Measurements from ENCODE around the gene ARHGEF28.

ARHGEF28 gene

DNA sequence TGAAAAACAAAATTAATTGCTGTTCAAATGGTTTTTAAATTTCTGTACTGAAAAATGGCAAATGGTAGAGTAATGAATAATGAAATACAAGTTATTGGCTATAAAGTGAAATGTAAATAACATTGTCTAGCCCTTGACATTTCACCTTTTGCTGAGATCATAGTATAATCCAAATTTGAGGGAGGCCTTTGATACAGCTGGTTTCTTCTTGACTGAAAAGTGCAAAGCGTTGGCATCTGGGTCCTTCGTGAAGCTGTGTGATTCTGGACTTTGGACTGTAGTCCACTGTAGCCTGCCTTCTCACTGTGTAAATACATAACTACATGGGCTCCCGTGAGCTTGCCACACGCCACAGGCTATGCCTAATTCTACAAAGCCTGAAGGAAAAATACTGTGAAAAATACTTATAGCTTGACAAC, 52.3 kb downstream of the ARHGEF28 start:
- Histone ChIP-seq H3K36me3 (ENCODE audit: control insufficient read depth, insufficient read depth, low read length) (no peaks in the 10 kb centered on the region), H3K4me3 (ENCODE audit: low read depth, low read length) (no peak overlapping the region), H3K9me3 (ENCODE audit: control insufficient read depth, insufficient read depth, low read length) (no peaks in the 10 kb centered on the region), H3K9ac (ENCODE audit: low read depth, low read length) (no peak overlapping the region), H3K4me1 (ENCODE audit: control insufficient read depth, insufficient read depth, low read length) (peaks cover under 1% of the 10 kb centered on the region; the same call in 1 of the 2 replicates), H3K27ac (ENCODE audit: low read depth, low read length) (no peak overlapping the region), H3K27me3 (ENCODE audit: control insufficient read depth, insufficient read depth, low read length) (no peaks in the 10 kb centered on the region)

- H3K9me3 ChIP-seq (ENCODE audit: control insufficient read depth, insufficient read depth, low read length): no peaks in the 10 kb centered on the region
Measured at GRCh38 chr5:73678807-73679206, 52.8 kb downstream of the ARHGEF28 start.

GRCh38 chr5:73682176-73682575, 56.2 kb downstream of the ARHGEF28 start:
- no peak overlapping the region for H3K9ac ChIP-seq (ENCODE audit: low read depth, low read length)
- H3K4me1 ChIP-seq (ENCODE audit: control insufficient read depth, insufficient read depth, low read length): no peaks in the 10 kb centered on the region
- no peak overlapping the region for H3K27ac ChIP-seq (ENCODE audit: low read depth, low read length)
- no peak overlapping the region for H3K4me3 ChIP-seq (ENCODE audit: low read depth, low read length)
- no peaks in the 10 kb centered on the region for H3K27me3 ChIP-seq (ENCODE audit: control insufficient read depth, insufficient read depth, low read length)
- H3K36me3 ChIP-seq (ENCODE audit: control insufficient read depth, insufficient read depth, low read length): no peaks in the 10 kb centered on the region
- H3K9me3 ChIP-seq (ENCODE audit: control insufficient read depth, insufficient read depth, low read length): no peaks in the 10 kb centered on the region

More at GRCh38 chr5:73678807-73679206, 52.8 kb downstream of the ARHGEF28 start:
- H3K4me1 ChIP-seq (ENCODE audit: control insufficient read depth, insufficient read depth, low read length): no peaks in the 10 kb centered on the region
- no peak overlapping the region for H3K27ac ChIP-seq (ENCODE audit: low read depth, low read length)
- no peak overlapping the region for H3K4me3 ChIP-seq (ENCODE audit: low read depth, low read length)
- no peaks in the 10 kb centered on the region for H3K27me3 ChIP-seq (ENCODE audit: control insufficient read depth, insufficient read depth, low read length)
- H3K9ac ChIP-seq (ENCODE audit: low read depth, low read length): no peak overlapping the region
- H3K36me3 ChIP-seq (ENCODE audit: control insufficient read depth, insufficient read depth, low read length): no peaks in the 10 kb centered on the region

- Histone ChIP-seq H3K27me3 (ENCODE audit: control insufficient read depth, insufficient read depth, low read length) (no peaks in the 10 kb centered on the region), H3K27ac (ENCODE audit: low read depth, low read length) (no peak overlapping the region), H3K9ac (ENCODE audit: low read depth, low read length) (no peak overlapping the region), H3K4me1 (ENCODE audit: control insufficient read depth, insufficient read depth, low read length) (no peaks in the 10 kb centered on the region), H3K36me3 (ENCODE audit: control insufficient read depth, insufficient read depth, low read length) (no peaks in the 10 kb centered on the region), H3K9me3 (ENCODE audit: control insufficient read depth, insufficient read depth, low read length) (no peaks in the 10 kb centered on the region), H3K4me3 (ENCODE audit: low read depth, low read length) (no peak overlapping the region)
Measured at GRCh38 chr5:73684691-73685090, 58.7 kb downstream of the ARHGEF28 start.

DNA sequence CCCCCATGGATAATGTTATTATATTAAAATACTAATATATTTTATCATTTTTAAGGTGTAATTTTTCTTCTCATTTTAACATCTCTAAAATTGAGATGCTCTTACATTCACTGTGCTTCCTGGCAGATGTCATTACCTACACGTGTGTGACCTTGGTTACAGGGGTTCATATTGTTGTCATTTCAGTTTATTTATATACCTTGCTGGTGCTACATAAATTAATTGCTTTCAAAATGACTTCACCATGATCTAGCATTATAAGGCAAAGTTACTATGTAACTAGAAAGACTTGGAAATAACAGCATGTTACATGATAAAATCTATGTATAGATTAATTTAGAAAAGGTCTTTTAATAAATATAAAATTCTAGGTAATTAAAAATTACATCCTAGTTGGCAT, 60.9 kb downstream of the ARHGEF28 start:
- H3K9ac ChIP-seq (ENCODE audit: low read depth, low read length): no peak overlapping the region
- no peaks in the 10 kb centered on the region for H3K27me3 ChIP-seq (ENCODE audit: control insufficient read depth, insufficient read depth, low read length)
- no peak overlapping the region for H3K27ac ChIP-seq (ENCODE audit: low read depth, low read length)
- no peaks in the 10 kb centered on the region for H3K36me3 ChIP-seq (ENCODE audit: control insufficient read depth, insufficient read depth, low read length)
- no peaks in the 10 kb centered on the region for H3K4me1 ChIP-seq (ENCODE audit: control insufficient read depth, insufficient read depth, low read length)
- H3K9me3 ChIP-seq (ENCODE audit: control insufficient read depth, insufficient read depth, low read length): no peaks in the 10 kb centered on the region
- H3K4me3 ChIP-seq (ENCODE audit: low read depth, low read length): no peak overlapping the region

DNA sequence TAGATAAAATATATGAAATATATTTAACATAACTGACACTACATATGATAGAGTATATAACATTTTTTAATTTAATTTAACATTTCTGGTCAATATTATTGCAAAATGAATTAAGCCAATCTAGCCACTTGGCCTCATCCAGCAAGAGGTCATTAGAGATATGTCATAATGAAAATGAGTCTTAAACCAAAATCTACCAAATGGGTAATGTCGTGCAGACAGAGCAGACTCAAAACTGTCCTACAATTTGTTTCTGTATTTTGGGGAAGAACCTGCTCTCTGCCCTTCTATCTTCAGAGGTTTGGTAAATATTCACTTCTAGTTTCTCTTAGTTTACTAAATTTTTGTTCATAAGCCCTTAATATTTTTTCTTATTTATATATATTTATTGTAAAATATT, 61.4 kb downstream of the ARHGEF28 start:
- Histone ChIP-seq H3K27me3 (ENCODE audit: control insufficient read depth, insufficient read depth, low read length) (no peaks in the 10 kb centered on the region), H3K9ac (ENCODE audit: low read depth, low read length) (no peak overlapping the region), H3K9me3 (ENCODE audit: control insufficient read depth, insufficient read depth, low read length) (no peaks in the 10 kb centered on the region), H3K36me3 (ENCODE audit: control insufficient read depth, insufficient read depth, low read length) (no peaks in the 10 kb centered on the region), H3K4me1 (ENCODE audit: control insufficient read depth, insufficient read depth, low read length) (peaks cover 1% of the 10 kb centered on the region; the same call in 1 of the 2 replicates), H3K4me3 (ENCODE audit: low read depth, low read length) (no peak overlapping the region), H3K27ac (ENCODE audit: low read depth, low read length) (no peak overlapping the region)

GRCh38 chr5:73690015-73690414, 64.0 kb downstream of the ARHGEF28 start:
- Histone ChIP-seq H3K36me3 (ENCODE audit: control insufficient read depth, insufficient read depth, low read length) (no peaks in the 10 kb centered on the region), H3K27ac (ENCODE audit: low read depth, low read length) (no peak overlapping the region), H3K9me3 (ENCODE audit: control insufficient read depth, insufficient read depth, low read length) (no peaks in the 10 kb centered on the region), H3K27me3 (ENCODE audit: control insufficient read depth, insufficient read depth, low read length) (no peaks in the 10 kb centered on the region), H3K9ac (ENCODE audit: low read depth, low read length) (no peak overlapping the region), H3K4me3 (ENCODE audit: low read depth, low read length) (no peak overlapping the region), H3K4me1 (ENCODE audit: control insufficient read depth, insufficient read depth, low read length) (peaks cover 26% of the 10 kb centered on the region)

DNA sequence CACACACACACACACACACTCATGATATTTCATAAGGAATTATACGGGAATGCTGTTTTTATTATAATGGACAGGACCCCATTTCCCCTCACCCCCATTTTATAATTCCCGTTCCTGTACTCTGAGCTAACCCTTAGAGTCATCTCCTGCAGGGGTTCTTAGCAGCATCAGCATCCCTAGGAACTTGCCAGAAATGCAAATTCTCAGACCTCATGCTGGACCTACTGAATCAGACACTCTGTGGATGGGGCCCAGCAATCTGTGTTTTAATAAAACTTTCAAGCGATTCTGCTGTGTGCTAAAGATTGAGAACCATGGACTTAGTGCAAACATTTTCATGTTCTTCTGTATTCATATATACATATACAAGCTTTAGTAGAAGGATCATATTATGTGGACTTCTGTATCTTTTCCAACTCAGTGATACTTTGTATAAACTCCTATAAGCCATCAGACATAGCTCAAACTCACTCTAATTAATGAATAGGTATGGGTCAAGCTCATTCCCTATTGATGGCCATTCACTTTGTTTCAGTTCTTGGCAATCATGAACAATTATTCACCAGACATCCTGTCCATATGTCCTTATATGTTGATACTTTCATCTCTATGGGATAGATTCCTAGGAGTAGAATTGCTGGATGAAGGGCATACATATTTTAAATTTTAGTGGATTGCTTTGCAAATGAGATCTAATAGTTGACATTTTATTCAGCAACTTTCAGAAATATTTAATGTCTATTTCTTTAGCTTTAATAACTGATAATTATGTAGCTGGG, 65.5 kb downstream of the ARHGEF28 start:
- no peak overlapping the region for H3K9ac ChIP-seq (ENCODE audit: low read depth, low read length)
- no peaks in the 10 kb centered on the region for H3K27me3 ChIP-seq (ENCODE audit: control insufficient read depth, insufficient read depth, low read length)
- no peak overlapping the region for H3K27ac ChIP-seq (ENCODE audit: low read depth, low read length)
- H3K9me3 ChIP-seq (ENCODE audit: control insufficient read depth, insufficient read depth, low read length): no peaks in the 10 kb centered on the region
- no peak overlapping the region for H3K4me3 ChIP-seq (ENCODE audit: low read depth, low read length)
- peaks cover 28% of the 10 kb centered on the region for H3K4me1 ChIP-seq (ENCODE audit: control insufficient read depth, insufficient read depth, low read length)
- H3K36me3 ChIP-seq (ENCODE audit: control insufficient read depth, insufficient read depth, low read length): no peaks in the 10 kb centered on the region

- no peaks in the 10 kb centered on the region for H3K27me3 ChIP-seq (ENCODE audit: control insufficient read depth, insufficient read depth, low read length)
- H3K27ac ChIP-seq (ENCODE audit: low read depth, low read length): no peak overlapping the region
- no peaks in the 10 kb centered on the region for H3K36me3 ChIP-seq (ENCODE audit: control insufficient read depth, insufficient read depth, low read length)
- no peak overlapping the region for H3K4me3 ChIP-seq (ENCODE audit: low read depth, low read length)
- no peaks in the 10 kb centered on the region for H3K9me3 ChIP-seq (ENCODE audit: control insufficient read depth, insufficient read depth, low read length)
- peaks cover 28% of the 10 kb centered on the region for H3K4me1 ChIP-seq (ENCODE audit: control insufficient read depth, insufficient read depth, low read length)
- no peak overlapping the region for H3K9ac ChIP-seq (ENCODE audit: low read depth, low read length)
Measured at GRCh38 chr5:73692166-73692640, 66.2 kb downstream of the ARHGEF28 start.

GRCh38 chr5:73692981-73693380, 67.0 kb downstream of the ARHGEF28 start:
- Histone ChIP-seq H3K36me3 (ENCODE audit: control insufficient read depth, insufficient read depth, low read length) (no peaks in the 10 kb centered on the region), H3K27me3 (ENCODE audit: control insufficient read depth, insufficient read depth, low read length) (no peaks in the 10 kb centered on the region), H3K9ac (ENCODE audit: low read depth, low read length) (no peak overlapping the region), H3K9me3 (ENCODE audit: control insufficient read depth, insufficient read depth, low read length) (no peaks in the 10 kb centered on the region), H3K27ac (ENCODE audit: low read depth, low read length) (peak overlapping the region; percentile 17), H3K4me3 (ENCODE audit: low read depth, low read length) (no peak overlapping the region), H3K4me1 (ENCODE audit: control insufficient read depth, insufficient read depth, low read length) (peaks cover 28% of the 10 kb centered on the region)

GRCh38 chr5:73693573-73694061, 67.6 kb downstream of the ARHGEF28 start:
- H3K27ac ChIP-seq (ENCODE audit: low read depth, low read length): peak overlapping the region; percentile 71

More at GRCh38 chr5:73693573-73694061, 67.6 kb downstream of the ARHGEF28 start:
- Histone ChIP-seq H3K27me3 (ENCODE audit: control insufficient read depth, insufficient read depth, low read length) (no peaks in the 10 kb centered on the region), H3K36me3 (ENCODE audit: control insufficient read depth, insufficient read depth, low read length) (no peaks in the 10 kb centered on the region), H3K4me1 (ENCODE audit: control insufficient read depth, insufficient read depth, low read length) (peaks cover 28% of the 10 kb centered on the region), H3K9me3 (ENCODE audit: control insufficient read depth, insufficient read depth, low read length) (no peaks in the 10 kb centered on the region), H3K9ac (ENCODE audit: low read depth, low read length) (no peak overlapping the region), H3K4me3 (ENCODE audit: low read depth, low read length) (no peak overlapping the region)
